Osteoblast (primary cell): ENCODE measurements around the gene CARTPT. TPM values are rescaled to one million over a fixed set of nuclear protein-coding genes. Genes with fewer than 3 reads are reported as not detected.

Source experiments
- DNase-seq: peaks from one replicate; pipeline ENCODE4 v3.0.0; 2011; ENCODE audit warnings: low spot score, mixed read lengths; ENCODE audit not compliant: insufficient read length; ENCODE audit errors: missing footprints
- H2AFZ ChIP-seq: 2 replicates; pipeline ENCODE4 v1.6.0; 2011; ENCODE audit warnings: mild to moderate bottlenecking, low read length
- H3K27ac ChIP-seq: 2 replicates; pipeline ENCODE4 v1.5.1; 2011; ENCODE audit warnings: mild to moderate bottlenecking, low read depth, low read length, moderate library complexity
- H3K27me3 ChIP-seq: 2 replicates; pipeline ENCODE4 v1.6.0; 2012; ENCODE audit warnings: mild to moderate bottlenecking, control low read depth, inconsistent platforms, low read length, moderate library complexity; ENCODE audit not compliant: insufficient read depth
- H3K36me3 ChIP-seq: 2 replicates; pipeline ENCODE4 v1.5.1; 2011; ENCODE audit warnings: mild to moderate bottlenecking, low read length, control low read depth, moderate library complexity; ENCODE audit not compliant: insufficient read depth
- H3K4me1 ChIP-seq: 2 replicates; pipeline ENCODE4 v1.5.1; 2011; ENCODE audit warnings: mild to moderate bottlenecking, low read length, control low read depth, moderate library complexity; ENCODE audit not compliant: insufficient read depth
- H3K4me2 ChIP-seq: 2 replicates; pipeline ENCODE4 v1.6.0; 2011; ENCODE audit warnings: mild to moderate bottlenecking, low read length; ENCODE audit not compliant: insufficient read depth
- H3K4me3 ChIP-seq: fragments of 200-600 bp; sonication (generic); 3 replicates; pipeline ENCODE4 v1.5.1; 2012; ENCODE audit warnings: mild to moderate bottlenecking, low read length, inconsistent platforms; ENCODE audit not compliant: insufficient read depth
- H3K79me2 ChIP-seq: 2 replicates; pipeline ENCODE4 v1.6.0; 2012; ENCODE audit warnings: mild to moderate bottlenecking, low read length, control low read depth, inconsistent platforms; ENCODE audit not compliant: insufficient read depth
- H3K9me3 ChIP-seq: 2 replicates; pipeline ENCODE4 v1.5.1; 2011; ENCODE audit warnings: low read depth, low read length, control low read depth
- H4K20me1 ChIP-seq: 2 replicates; pipeline ENCODE4 v1.6.0; 2012; ENCODE audit warnings: mild to moderate bottlenecking, low read length, control low read depth; ENCODE audit not compliant: insufficient read depth
- CTCF ChIP-seq: IDR thresholded peaks from 2 replicates; pipeline ENCODE4 v1.5.1; 2011; ENCODE audit warnings: mild to moderate bottlenecking, low read depth, low read length, moderate library complexity; ENCODE audit errors: extremely low read depth
- total RNA-seq: library from RNA; depleted of rRNA; stranded (reverse); fragments of >200 nt; gene quantifications from 2 replicates; pipeline ENCODE4 v1.2.3, GENCODE V29; 2012

The CARTPT gene
- total RNA-seq, 1 donor = not detected

- no peak for DNase-seq
- Histone ChIP-seq H3K4me1 (no peaks in the 10 kb centered on the region), H3K4me3 (no peak overlapping the region), H4K20me1 (no peaks in the 10 kb centered on the region), H3K4me2 (no peak overlapping the region), H3K79me2 (no peaks in the 10 kb centered on the region), H3K27ac (no peak overlapping the region), H3K27me3 (no peaks in the 10 kb centered on the region), H3K36me3 (no peaks in the 10 kb centered on the region), H2AFZ (no peak overlapping the region), H3K9me3 (no peaks in the 10 kb centered on the region)
- no peak for TF ChIP-seq CTCF
Measured at GRCh38 chr5:71738662-71739361, 19.7 kb downstream of the CARTPT start.

- H3K27me3 ChIP-seq = no peaks in the 10 kb centered on the region
- no peaks in the 10 kb centered on the region for H3K9me3 ChIP-seq
- no peaks in the 10 kb centered on the region for H3K36me3 ChIP-seq
- H3K4me1 ChIP-seq = no peaks in the 10 kb centered on the region
- no peak overlapping the region for H3K27ac ChIP-seq
- DNase-seq = no peak
- no peak overlapping the region for H2AFZ ChIP-seq
- H3K79me2 ChIP-seq = no peaks in the 10 kb centered on the region
- H4K20me1 ChIP-seq = no peaks in the 10 kb centered on the region
- H3K4me3 ChIP-seq = no peak overlapping the region
- TF ChIP-seq CTCF = no peak
- no peak overlapping the region for H3K4me2 ChIP-seq
Measured at GRCh38 chr5:71740015-71740753, 21.1 kb downstream of the CARTPT start.

GRCh38 chr5:71743155-71743554 lies 24.1 kb downstream of the CARTPT start:
- Histone ChIP-seq H2AFZ (no peak overlapping the region), H3K36me3 (no peaks in the 10 kb centered on the region), H3K4me3 (no peak overlapping the region), H3K4me1 (no peaks in the 10 kb centered on the region), H4K20me1 (no peaks in the 10 kb centered on the region), H3K27me3 (no peaks in the 10 kb centered on the region), H3K4me2 (no peak overlapping the region), H3K27ac (no peak overlapping the region), H3K9me3 (no peaks in the 10 kb centered on the region), H3K79me2 (no peaks in the 10 kb centered on the region)
- no peak for TF ChIP-seq CTCF
- DNase-seq = no peak

DNA sequence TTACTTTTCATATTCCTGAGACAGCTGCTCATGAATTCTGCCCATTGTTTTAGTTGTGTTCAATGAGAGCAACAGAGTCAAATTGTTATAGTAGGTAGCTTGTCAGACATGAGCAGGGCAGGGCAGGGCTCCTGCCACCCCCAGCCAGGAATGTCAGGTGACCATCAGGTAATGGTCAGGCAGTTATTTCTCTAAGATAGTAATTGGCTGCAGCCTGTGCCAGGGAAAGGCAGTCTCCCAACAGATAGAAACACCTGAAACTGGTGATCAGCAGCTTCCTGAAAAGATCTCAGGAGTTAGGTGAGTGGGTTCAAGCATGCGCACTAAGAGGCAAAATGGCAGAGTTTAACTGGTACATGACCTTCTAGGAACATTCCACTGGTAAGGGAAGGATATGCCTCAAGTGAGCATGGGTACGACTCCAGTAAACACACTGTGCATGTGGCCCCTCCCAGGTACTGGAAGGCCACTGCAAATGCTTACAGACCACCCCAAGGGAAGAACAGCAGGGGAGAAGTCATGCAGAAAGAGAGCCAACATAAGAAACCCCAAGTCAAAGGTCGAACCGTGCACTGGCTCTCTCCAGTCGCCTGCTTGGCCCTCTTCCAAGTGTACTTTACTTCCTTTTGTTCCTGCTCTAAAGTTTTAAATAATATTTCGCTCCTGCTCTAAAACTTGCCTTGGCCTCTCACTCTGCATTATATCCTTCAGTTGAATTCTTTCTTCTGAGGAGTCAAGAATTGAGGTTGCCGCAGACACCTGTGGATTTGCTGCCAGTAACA lies 25.1 kb downstream of the CARTPT start:
- H3K27ac ChIP-seq = no peak overlapping the region
- H3K4me2 ChIP-seq = no peak overlapping the region
- no peaks in the 10 kb centered on the region for H3K36me3 ChIP-seq
- no peak for DNase-seq
- H3K4me3 ChIP-seq = no peak overlapping the region
- no peaks in the 10 kb centered on the region for H4K20me1 ChIP-seq
- no peaks in the 10 kb centered on the region for H3K79me2 ChIP-seq
- no peak for TF ChIP-seq CTCF
- H3K9me3 ChIP-seq = no peaks in the 10 kb centered on the region
- no peak overlapping the region for H2AFZ ChIP-seq
- no peaks in the 10 kb centered on the region for H3K27me3 ChIP-seq
- no peaks in the 10 kb centered on the region for H3K4me1 ChIP-seq
